GM21576 (cell line): ENCODE results near the gene SMIM11.
"Not testable (repeated sequence)": the region's sequence is repeated elsewhere in the genome, so short reads cannot be mapped to it uniquely, and the experiment has no call there.

ENCODE experiments used
- ATAC-seq: cut with Tn5 transposase; IDR thresholded peaks from one replicate; pipeline ENCODE4 v1.9.1; 2021; ENCODE audit warnings: mild to moderate bottlenecking, moderate library complexity; ENCODE audit not compliant: unreplicated experiment

Gene SMIM11

GRCh38 chr21:34407294-34407693 is 32.0 kb downstream of the SMIM11 start:
- not testable (repeated sequence) for ATAC-seq

- ATAC-seq, result not testable (repeated sequence)
Measured at GRCh38 chr21:34417448-34418077, 42.3 kb downstream of the SMIM11 start.

- not testable (repeated sequence) for ATAC-seq
Measured at GRCh38 chr21:34423805-34424204, 48.5 kb downstream of the SMIM11 start, which contains the start of gene SMIM34. Gene SMIM34, minus strand, starts transcription at chr21:34423951. Its CDS starts 112 bp downstream, at chr21:34423839.

GRCh38 chr21:34427339-34427738 is 52.0 kb downstream of the SMIM11 start:
- not testable (repeated sequence) for ATAC-seq

GRCh38 chr21:34428441-34428840 is 53.1 kb downstream of the SMIM11 start:
- not testable (repeated sequence) for ATAC-seq

GRCh38 chr21:34429710-34430109 is 54.4 kb downstream of the SMIM11 start:
- not testable (repeated sequence) for ATAC-seq
